ENCODE results near the gene IFNAR1. TPM values are rescaled to one million over a fixed set of nuclear protein-coding genes. Genes with fewer than 3 reads are reported as not detected.

IFNAR1 gene
- total and polyA plus RNA-seq, 2 of the 8 experiments (the other 6 are each of a cell fraction or from before 2014, with no cell fraction given), result 3.1 to 17.1 TPM

DNA sequence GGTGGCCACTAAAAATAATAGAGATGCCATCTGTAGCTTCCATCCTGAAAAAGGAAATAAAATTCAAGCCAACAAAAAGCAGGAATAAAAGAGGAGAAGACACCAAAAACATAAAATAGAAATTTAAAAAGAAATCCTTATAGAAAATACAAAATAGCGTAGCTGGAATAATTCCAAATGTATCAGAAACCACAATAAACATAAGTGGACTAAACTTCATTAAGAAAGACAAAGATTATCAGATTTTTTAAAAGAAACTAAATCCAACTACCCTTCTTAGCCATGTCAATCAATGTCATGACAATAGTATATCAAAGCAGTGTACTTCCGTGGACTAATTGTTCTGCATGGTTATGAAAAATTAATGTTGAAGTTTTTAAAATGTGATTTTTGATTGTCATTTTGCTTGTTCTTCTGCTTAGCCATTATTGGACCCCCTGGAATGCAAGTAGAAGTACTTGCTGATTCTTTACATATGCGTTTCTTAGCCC, 45.4 kb upstream of the IFNAR1 start:
- Histone ChIP-seq H3K4ac (replicated peaks; ENCODE audit: insufficient read length, low read depth, low read length) (no peak overlapping the region), H3K56ac (replicated peaks; ENCODE audit: insufficient read length, low read depth, low read length) (no peak overlapping the region)
- FAIRE-seq, result no peak
- no peak for TF ChIP-seq CREB1 (IDR thresholded peaks at IDR 0.05)
- TF ChIP-seq BCL11A (IDR thresholded peaks at IDR 0.05; ENCODE audit: low read depth in 2 of 2, low read length in 2 of 2), result no peak
- no peak for TF ChIP-seq PHF8 (conservative IDR thresholded peaks at IDR 0.05; ENCODE audit: low read depth, low read length)
- no peak for TF ChIP-seq CEBPB (IDR thresholded peaks at IDR 0.05; ENCODE audit: low read depth, low read length)
- no peak for TF ChIP-seq NRF1 (IDR thresholded peaks at IDR 0.05; ENCODE audit: low read depth, low read length)
- TF ChIP-seq, protein P1, sequence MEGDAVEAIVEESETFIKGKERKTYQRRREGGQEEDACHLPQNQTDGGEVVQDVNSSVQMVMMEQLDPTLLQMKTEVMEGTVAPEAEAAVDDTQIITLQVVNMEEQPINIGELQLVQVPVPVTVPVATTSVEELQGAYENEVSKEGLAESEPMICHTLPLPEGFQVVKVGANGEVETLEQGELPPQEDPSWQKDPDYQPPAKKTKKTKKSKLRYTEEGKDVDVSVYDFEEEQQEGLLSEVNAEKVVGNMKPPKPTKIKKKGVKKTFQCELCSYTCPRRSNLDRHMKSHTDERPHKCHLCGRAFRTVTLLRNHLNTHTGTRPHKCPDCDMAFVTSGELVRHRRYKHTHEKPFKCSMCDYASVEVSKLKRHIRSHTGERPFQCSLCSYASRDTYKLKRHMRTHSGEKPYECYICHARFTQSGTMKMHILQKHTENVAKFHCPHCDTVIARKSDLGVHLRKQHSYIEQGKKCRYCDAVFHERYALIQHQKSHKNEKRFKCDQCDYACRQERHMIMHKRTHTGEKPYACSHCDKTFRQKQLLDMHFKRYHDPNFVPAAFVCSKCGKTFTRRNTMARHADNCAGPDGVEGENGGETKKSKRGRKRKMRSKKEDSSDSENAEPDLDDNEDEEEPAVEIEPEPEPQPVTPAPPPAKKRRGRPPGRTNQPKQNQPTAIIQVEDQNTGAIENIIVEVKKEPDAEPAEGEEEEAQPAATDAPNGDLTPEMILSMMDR (IDR thresholded peaks at IDR 0.05; ENCODE audit: control extremely low read depth in 1 of 3, insufficient read depth in 1 of 3, low read depth in 1 of 3, low read length in 3 of 3), result no peak
- TF ChIP-seq ZNF274 (IDR thresholded peaks at IDR 0.05; ENCODE audit: borderline replicate concordance, extremely low read depth, low read length), result no peak
- no peak for TF ChIP-seq SIX5 (IDR thresholded peaks at IDR 0.05; ENCODE audit: low read depth, low read length)
- no peak for TF ChIP-seq SIN3A (conservative IDR thresholded peaks at IDR 0.05 in 1 of 2, IDR thresholded peaks at IDR 0.05 in 1 of 2; ENCODE audit: low read depth in 1 of 2, low read length in 2 of 2)
- TF ChIP-seq KDM4A (IDR thresholded peaks at IDR 0.05; ENCODE audit: low read depth, low read length, severe bottlenecking), result no peak
- TF ChIP-seq EZH2 (IDR thresholded peaks at IDR 0.05; ENCODE audit: low read depth, low read length, severe bottlenecking), result no peak

More for the DNA sequence above, 45.4 kb upstream of the IFNAR1 start:
- Histone ChIP-seq H3K23me2 (ENCODE audit: low read depth, low read length) (no peaks in the 10 kb centered on the region), H2AFZ (ENCODE audit: low read length) (no peak overlapping the region), H3K4me2 (ENCODE audit: insufficient read depth in 1 of 2, low read depth in 2 of 2, low read length in 2 of 2) (no peak overlapping the region), H3K4me3 (ENCODE audit: extremely low read depth in 1 of 4, insufficient read depth in 2 of 4, low read depth in 3 of 4, low read length in 4 of 4) (no peak overlapping the region), H2BK5ac (ENCODE audit: low read depth, low read length) (no peak overlapping the region), H3K4me1 (replicated peaks in 1 of 4; ENCODE audit: control insufficient read depth in 3 of 4, insufficient read depth in 4 of 4, low read length in 3 of 4) (no peaks in the 10 kb centered on the region), H2BK15ac (ENCODE audit: low read length) (no peak overlapping the region), H2BK120ac (replicated peaks; ENCODE audit: low read depth, low read length) (no peak overlapping the region), H3K9me3 (ENCODE audit: insufficient read depth in 2 of 2, low read depth in 1 of 2, low read length in 1 of 2) (no peaks in the 10 kb centered on the region), H3K27ac (ENCODE audit: low read depth, low read length) (no peak overlapping the region), H3K18ac (ENCODE audit: extremely low read depth, low read length) (no peak overlapping the region), H4K20me1 (replicated peaks in 1 of 2; ENCODE audit: control insufficient read depth in 1 of 2, insufficient read depth in 2 of 2, low read length in 2 of 2) (no peaks in the 10 kb centered on the region), H4K91ac (replicated peaks; ENCODE audit: insufficient read length, low read length) (no peak overlapping the region), H3K14ac (ENCODE audit: insufficient read length) (no peak overlapping the region), H4K5ac (ENCODE audit: insufficient read length, low read depth, low read length) (no peak overlapping the region), H2BK20ac (ENCODE audit: low read length) (no peak overlapping the region), H3K36me3 (ENCODE audit: control insufficient read depth in 2 of 4, insufficient read depth in 4 of 4, low read length in 3 of 4) (no peaks in the 10 kb centered on the region), H3K27me3 (replicated peaks in 1 of 4; ENCODE audit: control insufficient read depth in 3 of 4, extremely low read depth in 1 of 4, insufficient read depth in 3 of 4, low read length in 3 of 4) (no peaks in the 10 kb centered on the region), H3K9ac (replicated peaks in 1 of 4; ENCODE audit: extremely low read depth in 1 of 4, low read depth in 3 of 4, low read length in 3 of 4) (no peak overlapping the region), H4K8ac (ENCODE audit: extremely low read depth, insufficient read depth, low read length) (no peak overlapping the region), H2AK5ac (ENCODE audit: low read depth, low read length) (no peak overlapping the region), H2BK12ac (ENCODE audit: low read depth, low read length) (no peak overlapping the region), H3K23ac (ENCODE audit: insufficient read length) (no peak overlapping the region), H3K79me2 (ENCODE audit: control insufficient read depth in 1 of 2, insufficient read depth in 2 of 2, low read length in 2 of 2) (no peaks in the 10 kb centered on the region), H3K79me1 (ENCODE audit: low read depth, low read length) (no peaks in the 10 kb centered on the region)
- no peak for DNase-seq (ENCODE audit: low read depth in 1 of 2, low spot score in 2 of 2)
- WGBS, 2 experiments (ENCODE audit: extremely low coverage in 1 of 2, insufficient coverage in 1 of 2, insufficient read length in 1 of 2, insufficient replicate concordance in 2 of 2, low coverage in 1 of 2, low lambda C conversion rate in 2 of 2, missing lambda C conversion rate in 1 of 2), result 91% methylated on average over 3 of the region's 3 CpGs; no CpG with 5 or more reads in 1 of the 2 experiments
- POLR2A ChIA-PET (ENCODE audit: partially characterized antibody), result interaction anchor here (1.1 kb wide), 1 partner anchor 13 kb away, joined by 4 read pairs; the partner anchor contains the start of gene IL10RB
- CTCF ChIA-PET (ENCODE audit: partially characterized antibody), result interaction anchor here (0.7 kb wide), 2 partner anchors 14 to 339 kb away, joined by 3 read pairs; no protein-coding TSS in a partner anchor
